CD4-positive, alpha-beta T cell treated with Interleukin-6 at 100 ng/mL for 8 hours (primary cell): ENCODE data around the gene STK11IP.
A peak's percentile ranks its signal among the peaks of the same experiment; 100 is the strongest.

Experiments
- DNase-seq: peaks from one replicate; pipeline ENCODE4 v3.0.0-alpha.2; 2020; ENCODE audit warnings: mixed read lengths, low spot score

STK11IP gene, protein sequence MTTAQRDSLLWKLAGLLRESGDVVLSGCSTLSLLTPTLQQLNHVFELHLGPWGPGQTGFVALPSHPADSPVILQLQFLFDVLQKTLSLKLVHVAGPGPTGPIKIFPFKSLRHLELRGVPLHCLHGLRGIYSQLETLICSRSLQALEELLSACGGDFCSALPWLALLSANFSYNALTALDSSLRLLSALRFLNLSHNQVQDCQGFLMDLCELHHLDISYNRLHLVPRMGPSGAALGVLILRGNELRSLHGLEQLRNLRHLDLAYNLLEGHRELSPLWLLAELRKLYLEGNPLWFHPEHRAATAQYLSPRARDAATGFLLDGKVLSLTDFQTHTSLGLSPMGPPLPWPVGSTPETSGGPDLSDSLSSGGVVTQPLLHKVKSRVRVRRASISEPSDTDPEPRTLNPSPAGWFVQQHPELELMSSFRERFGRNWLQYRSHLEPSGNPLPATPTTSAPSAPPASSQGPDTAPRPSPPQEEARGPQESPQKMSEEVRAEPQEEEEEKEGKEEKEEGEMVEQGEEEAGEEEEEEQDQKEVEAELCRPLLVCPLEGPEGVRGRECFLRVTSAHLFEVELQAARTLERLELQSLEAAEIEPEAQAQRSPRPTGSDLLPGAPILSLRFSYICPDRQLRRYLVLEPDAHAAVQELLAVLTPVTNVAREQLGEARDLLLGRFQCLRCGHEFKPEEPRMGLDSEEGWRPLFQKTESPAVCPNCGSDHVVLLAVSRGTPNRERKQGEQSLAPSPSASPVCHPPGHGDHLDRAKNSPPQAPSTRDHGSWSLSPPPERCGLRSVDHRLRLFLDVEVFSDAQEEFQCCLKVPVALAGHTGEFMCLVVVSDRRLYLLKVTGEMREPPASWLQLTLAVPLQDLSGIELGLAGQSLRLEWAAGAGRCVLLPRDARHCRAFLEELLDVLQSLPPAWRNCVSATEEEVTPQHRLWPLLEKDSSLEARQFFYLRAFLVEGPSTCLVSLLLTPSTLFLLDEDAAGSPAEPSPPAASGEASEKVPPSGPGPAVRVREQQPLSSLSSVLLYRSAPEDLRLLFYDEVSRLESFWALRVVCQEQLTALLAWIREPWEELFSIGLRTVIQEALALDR

GRCh38 chr2:219597552-219598307 lies at the start of gene STK11IP:
STK11IP (plus strand) TSS chr2:219597857; CDS start chr2:219598120, 263 bp downstream.
- peak; percentile 83 for DNase-seq

DNA sequence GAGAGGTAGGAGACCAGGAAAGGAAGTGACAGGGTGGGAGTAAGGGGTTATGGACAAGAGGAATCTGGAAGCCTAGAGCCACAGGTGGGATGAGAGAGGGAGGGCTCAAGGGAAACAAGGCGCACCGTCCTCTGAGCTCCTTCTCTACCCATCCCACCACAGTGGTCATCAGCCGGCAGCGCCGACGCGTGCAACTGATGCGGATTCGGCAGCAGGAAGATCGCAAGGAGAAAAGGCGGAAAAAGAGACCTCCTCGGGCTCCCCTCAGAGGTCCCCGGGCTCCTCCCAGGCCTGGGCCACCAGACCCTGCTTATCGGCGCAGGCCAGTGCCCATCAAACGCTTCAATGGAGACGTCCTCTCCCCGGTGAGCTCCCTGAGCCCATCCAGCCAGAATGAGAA lies 48.7 kb upstream of the STK11IP start:
- no peak for DNase-seq

DNA sequence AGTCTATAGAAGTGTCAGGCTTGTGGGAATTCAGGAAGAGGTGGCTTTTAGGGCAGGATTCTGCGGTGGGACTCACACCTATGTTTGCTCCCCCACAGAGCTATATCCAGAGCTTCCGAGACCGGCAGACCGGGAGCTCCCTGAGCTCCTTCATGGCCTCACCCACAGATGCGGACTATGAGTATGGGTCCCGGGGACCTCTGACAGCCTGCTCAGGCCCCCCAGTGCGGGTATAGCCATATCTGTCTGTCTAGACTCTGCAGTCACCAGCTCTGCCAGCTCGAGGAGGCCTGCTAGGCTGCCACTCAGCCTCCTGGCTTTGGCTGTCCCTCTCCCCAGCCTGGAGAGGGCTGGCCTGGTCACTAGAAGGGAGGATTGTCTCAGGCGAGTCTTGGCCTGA lies 48.0 kb upstream of the STK11IP start:
- DNase-seq = no peak

GRCh38 chr2:219551441-219552381 lies 45.9 kb upstream of the STK11IP start:
- DNase-seq = no peak

DNA sequence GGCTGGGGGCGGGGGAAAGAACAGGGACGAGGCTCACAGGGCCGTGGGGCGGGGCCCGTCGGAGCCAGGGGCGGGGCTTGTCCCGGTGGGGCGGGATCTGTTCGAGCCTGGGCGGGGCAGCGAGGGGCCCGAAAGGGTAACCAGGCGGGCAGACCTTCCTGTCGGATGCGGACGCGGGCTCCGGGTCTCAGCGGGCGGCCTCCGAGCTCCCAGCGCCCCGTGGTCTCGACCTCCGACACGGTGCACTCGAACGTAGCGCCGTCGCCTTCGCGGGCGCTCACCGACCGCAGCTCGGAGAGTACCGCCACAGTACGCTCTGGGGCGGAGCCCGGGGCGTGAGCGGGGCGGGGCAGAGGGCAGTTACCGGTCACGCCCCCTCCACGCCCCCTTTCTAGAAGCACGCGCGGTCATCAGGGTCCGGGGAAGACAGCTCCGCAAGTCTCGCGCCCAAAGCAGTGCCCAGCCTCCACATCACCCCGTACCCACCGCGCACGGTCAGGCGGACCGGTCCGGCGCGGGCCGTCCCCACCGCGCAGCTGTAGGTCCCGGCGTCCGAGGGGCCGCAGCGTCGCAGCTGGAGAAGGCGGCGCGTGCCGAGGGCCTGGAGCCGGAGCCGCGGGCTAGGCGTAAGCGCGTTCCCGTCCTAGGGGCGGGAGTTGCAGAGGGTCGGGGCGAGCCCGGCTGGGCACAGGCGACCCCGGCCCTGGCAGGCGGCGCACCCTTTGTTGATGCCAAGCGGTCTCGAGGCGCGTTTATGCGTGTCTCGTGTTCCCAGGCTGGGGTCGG lies 45.1 kb upstream of the STK11IP start:
- peak; percentile 65 for DNase-seq

DNA sequence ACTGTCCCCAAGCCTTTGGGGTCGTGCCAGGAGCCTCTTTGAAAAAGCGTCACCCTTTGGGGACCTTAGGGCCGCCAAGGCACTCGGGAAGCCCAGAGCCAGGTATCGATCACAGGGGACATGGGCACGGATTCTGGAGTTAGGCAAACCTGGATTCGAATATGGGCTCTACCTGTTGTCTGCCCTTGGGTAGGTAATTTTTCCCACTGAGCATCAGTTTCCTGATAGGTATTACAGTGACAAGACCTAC lies 44.6 kb upstream of the STK11IP start:
- DNase-seq = no peak

DNA sequence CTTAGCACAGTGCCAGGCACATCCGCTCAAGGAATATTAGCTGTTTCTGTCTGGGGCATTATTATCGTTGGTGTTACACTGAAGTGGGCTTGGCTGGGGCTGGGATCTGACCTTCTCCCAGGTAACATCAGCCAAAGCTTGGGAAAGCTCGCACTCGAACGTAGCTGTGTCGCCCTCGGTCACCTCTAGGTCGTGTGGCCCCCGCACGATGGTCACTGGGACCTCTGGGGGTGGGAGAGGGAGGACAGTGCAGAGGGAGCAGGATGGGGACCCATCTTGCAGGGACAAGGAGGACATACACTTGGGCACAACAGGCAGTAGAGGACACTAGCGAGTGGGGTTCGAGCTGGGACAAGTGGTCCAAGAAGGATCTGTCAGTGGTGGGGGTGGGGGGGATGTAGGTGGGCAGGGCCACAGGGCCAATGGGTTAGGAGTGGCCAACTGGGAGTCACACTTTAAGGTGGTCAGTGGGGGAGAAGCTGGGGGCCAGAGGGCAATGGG lies 44.1 kb upstream of the STK11IP start:
- no peak for DNase-seq

GRCh38 chr2:219554350-219554749 lies 43.3 kb upstream of the STK11IP start:
- DNase-seq = no peak

GRCh38 chr2:219555956-219556355 lies 41.7 kb upstream of the STK11IP start:
- no peak for DNase-seq

DNA sequence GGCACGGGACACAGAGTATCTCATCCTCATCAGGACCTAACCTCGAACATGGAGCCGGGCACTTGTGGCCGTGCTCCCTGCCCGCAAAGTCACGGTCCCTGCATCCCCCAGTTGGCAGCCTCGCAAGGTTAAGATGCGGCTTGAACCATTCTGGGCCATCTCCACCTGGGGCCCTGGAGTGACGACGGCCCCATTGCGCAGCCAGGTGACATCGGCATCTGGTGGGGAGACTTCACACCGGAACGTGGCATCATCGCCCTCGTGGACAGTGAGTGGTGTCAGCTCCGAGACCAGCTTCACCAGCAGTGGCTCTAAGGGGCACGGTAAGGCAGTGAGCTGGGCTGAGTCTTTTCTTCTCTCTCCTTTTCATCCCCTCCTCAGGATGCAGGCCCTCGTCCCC lies 41.2 kb upstream of the STK11IP start:
- no peak for DNase-seq

- no peak for DNase-seq
Observed at GRCh38 chr2:219557320-219557719, 40.3 kb upstream of the STK11IP start.

DNA sequence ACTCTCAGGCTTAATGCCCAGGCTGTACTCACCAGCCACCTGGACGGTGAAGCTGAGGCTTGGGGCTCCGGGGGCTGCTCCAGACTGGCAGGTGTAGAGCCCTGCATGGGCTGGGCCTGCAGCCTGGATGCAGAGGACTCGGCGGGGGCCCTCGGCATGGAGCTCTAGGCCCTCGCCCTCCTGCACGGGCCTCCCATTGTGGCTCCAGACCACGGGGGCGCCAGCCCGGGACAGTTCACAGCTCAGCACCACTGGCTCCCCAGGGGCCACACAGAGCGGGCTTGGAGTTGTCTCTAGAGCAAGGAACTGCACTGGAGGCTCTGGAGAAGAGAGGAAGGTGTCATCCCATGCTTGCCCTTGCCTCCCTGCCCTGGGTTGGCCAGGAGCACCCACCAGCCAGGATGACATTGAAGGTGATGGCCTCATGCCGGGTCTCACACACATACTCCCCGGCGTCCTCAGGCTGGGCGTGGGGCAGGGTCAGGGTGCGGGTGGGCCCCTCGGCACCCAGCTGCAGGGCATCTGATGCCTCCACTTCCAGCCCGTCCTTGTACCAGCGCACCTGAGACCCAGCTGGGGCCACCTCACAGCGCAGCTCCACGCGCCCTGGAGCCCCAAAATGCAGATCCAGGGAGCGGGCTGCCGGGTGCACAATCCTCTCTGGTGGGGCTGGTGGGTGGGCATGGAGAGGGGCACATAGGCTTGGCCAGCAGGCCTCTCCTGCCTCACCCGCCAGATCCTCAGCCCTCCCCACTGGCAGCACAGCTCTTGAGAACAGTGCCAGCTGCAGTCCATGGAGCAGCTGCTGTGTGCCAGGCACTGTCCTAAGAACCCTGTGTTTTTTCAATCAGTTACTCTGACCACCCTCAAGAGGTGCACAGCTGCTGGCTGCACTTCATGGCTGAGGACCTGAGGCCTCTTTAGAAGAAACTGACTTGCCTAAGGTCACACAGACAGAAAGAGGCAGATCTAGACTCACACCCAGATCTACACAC lies 39.6 kb upstream of the STK11IP start:
- no peak for DNase-seq

DNA sequence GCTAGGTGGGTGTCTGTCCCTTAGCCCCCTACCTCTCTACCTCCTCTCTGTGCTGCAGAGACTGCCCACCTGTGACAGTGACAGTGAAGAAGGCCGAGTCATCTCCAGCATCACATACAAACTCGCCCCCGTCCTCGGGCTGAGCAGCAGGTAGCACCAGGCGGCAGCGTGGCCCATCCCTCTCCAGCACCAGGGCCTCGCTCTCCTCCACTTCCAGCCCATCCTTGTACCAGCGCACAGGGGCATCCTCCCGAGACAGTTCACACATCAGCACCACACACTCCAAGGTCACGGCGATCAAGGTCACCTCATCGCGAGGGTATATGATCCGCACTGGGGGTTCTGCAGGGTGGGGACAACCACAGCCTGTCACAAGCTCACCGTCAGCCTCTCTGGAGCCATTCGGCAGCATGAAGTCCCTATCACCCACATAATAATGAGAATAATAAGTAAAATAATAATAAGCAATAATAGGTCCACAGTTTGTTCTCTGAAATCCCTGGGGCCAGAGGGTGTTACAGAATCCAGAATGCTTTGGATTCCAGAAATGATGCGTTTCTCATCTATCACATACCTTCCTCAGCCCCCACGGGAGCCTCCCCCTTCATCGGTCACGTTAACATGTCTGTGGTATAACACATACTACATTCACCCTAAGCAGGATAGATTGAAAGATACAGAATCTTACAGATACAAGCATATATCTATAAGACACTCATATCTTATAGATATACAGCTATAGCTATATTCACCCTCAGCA lies 38.3 kb upstream of the STK11IP start:
- DNase-seq = no peak

- DNase-seq = no peak
Observed at GRCh38 chr2:219560037-219560892, 37.4 kb upstream of the STK11IP start.

DNA sequence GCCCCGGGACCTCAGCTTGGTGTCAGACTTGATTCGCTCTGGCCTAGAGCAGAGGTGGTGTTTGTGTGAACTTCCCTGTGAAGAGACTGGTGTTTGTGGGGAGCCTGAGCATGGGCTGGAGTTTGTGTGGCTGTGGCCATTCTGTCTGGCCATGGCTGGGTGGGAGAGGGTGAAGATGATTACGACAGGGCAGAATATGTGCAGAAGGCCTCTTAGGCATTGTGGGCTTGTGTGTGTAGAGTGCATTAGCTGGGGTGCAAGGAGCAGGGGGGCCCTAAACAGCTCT lies 36.8 kb upstream of the STK11IP start:
- no peak for DNase-seq

GRCh38 chr2:219561179-219562048 lies 36.2 kb upstream of the STK11IP start:
- DNase-seq = no peak
